ENCODE measurements around the gene CACNA2D3.

The CACNA2D3 gene

GRCh38 chr3:54698054-54698453 is 575.7 kb downstream of the CACNA2D3 start:
- no peak overlapping the region for H3K4me2 ChIP-seq (ENCODE audit: low read depth, low read length)
- H3F3A ChIP-seq (ENCODE audit: insufficient read depth, low read length), result no peaks in the 10 kb centered on the region
- no peaks in the 10 kb centered on the region for H3K36me3 ChIP-seq (replicated peaks; ENCODE audit: insufficient read depth, low read length)
- no peaks in the 10 kb centered on the region for H3K27me3 ChIP-seq (replicated peaks; ENCODE audit: insufficient read depth, low read length)
- DNase-seq, result no peak
- no peaks in the 10 kb centered on the region for H3K79me2 ChIP-seq (ENCODE audit: low read length)
- H3K9ac ChIP-seq (ENCODE audit: low read length), result no peak overlapping the region
- H2AFZ ChIP-seq (ENCODE audit: low read length), result no peak overlapping the region
- no peak for TF ChIP-seq CTCF (IDR thresholded peaks at IDR 0.05; ENCODE audit: low read length)
- TF ChIP-seq EZH2 (optimal IDR thresholded peaks at IDR 0.05; ENCODE audit: low read depth, low read length), result no peak
- no peak for TF ChIP-seq EZH2phosphoT487 (IDR thresholded peaks at IDR 0.05; ENCODE audit: low read length)
- H4K20me1 ChIP-seq (ENCODE audit: insufficient read depth, low read length), result no peaks in the 10 kb centered on the region
- no peak overlapping the region for H3K27ac ChIP-seq (ENCODE audit: low read length)
- H3K4me1 ChIP-seq (ENCODE audit: low read length), result no peaks in the 10 kb centered on the region
- H3K9me2 ChIP-seq (replicated peaks; ENCODE audit: insufficient read depth, low read length), result no peaks in the 10 kb centered on the region
- no peak overlapping the region for H3K4me3 ChIP-seq (ENCODE audit: low read length)
- H3K9me3 ChIP-seq (replicated peaks; ENCODE audit: insufficient read depth, low read length), result no peaks in the 10 kb centered on the region

GRCh38 chr3:54703923-54704322 is 581.6 kb downstream of the CACNA2D3 start:
- Histone ChIP-seq H3K27ac (ENCODE audit: low read length) (no peak overlapping the region), H2AFZ (ENCODE audit: low read length) (no peak overlapping the region), H3K9me3 (replicated peaks; ENCODE audit: insufficient read depth, low read length) (no peaks in the 10 kb centered on the region), H3K4me2 (ENCODE audit: low read depth, low read length) (no peak overlapping the region), H3K79me2 (ENCODE audit: low read length) (no peaks in the 10 kb centered on the region), H3K9ac (ENCODE audit: low read length) (no peak overlapping the region), H3K4me1 (ENCODE audit: low read length) (no peaks in the 10 kb centered on the region), H3K27me3 (replicated peaks; ENCODE audit: insufficient read depth, low read length) (no peaks in the 10 kb centered on the region), H3K4me3 (ENCODE audit: low read length) (no peak overlapping the region), H3K36me3 (replicated peaks; ENCODE audit: insufficient read depth, low read length) (no peaks in the 10 kb centered on the region), H4K20me1 (ENCODE audit: insufficient read depth, low read length) (no peaks in the 10 kb centered on the region), H3K9me2 (replicated peaks; ENCODE audit: insufficient read depth, low read length) (no peaks in the 10 kb centered on the region), H3F3A (ENCODE audit: insufficient read depth, low read length) (no peaks in the 10 kb centered on the region)
- TF ChIP-seq CTCF (IDR thresholded peaks at IDR 0.05; ENCODE audit: low read length), result no peak
- TF ChIP-seq EZH2phosphoT487 (IDR thresholded peaks at IDR 0.05; ENCODE audit: low read length), result no peak
- TF ChIP-seq EZH2 (optimal IDR thresholded peaks at IDR 0.05; ENCODE audit: low read depth, low read length), result no peak
- DNase-seq, result no peak

GRCh38 chr3:54705730-54706129 is 583.4 kb downstream of the CACNA2D3 start:
- no peak overlapping the region for H3K4me2 ChIP-seq (ENCODE audit: low read depth, low read length)
- H3K36me3 ChIP-seq (replicated peaks; ENCODE audit: insufficient read depth, low read length), result no peaks in the 10 kb centered on the region
- DNase-seq, result no peak
- no peak overlapping the region for H3K9ac ChIP-seq (ENCODE audit: low read length)
- H3K4me1 ChIP-seq (ENCODE audit: low read length), result no peaks in the 10 kb centered on the region
- no peak overlapping the region for H2AFZ ChIP-seq (ENCODE audit: low read length)
- H3F3A ChIP-seq (ENCODE audit: insufficient read depth, low read length), result no peaks in the 10 kb centered on the region
- H4K20me1 ChIP-seq (ENCODE audit: insufficient read depth, low read length), result no peaks in the 10 kb centered on the region
- H3K9me3 ChIP-seq (replicated peaks; ENCODE audit: insufficient read depth, low read length), result no peaks in the 10 kb centered on the region
- no peak for TF ChIP-seq EZH2 (optimal IDR thresholded peaks at IDR 0.05; ENCODE audit: low read depth, low read length)
- H3K27ac ChIP-seq (ENCODE audit: low read length), result no peak overlapping the region
- H3K27me3 ChIP-seq (replicated peaks; ENCODE audit: insufficient read depth, low read length), result no peaks in the 10 kb centered on the region
- H3K9me2 ChIP-seq (replicated peaks; ENCODE audit: insufficient read depth, low read length), result no peaks in the 10 kb centered on the region
- H3K79me2 ChIP-seq (ENCODE audit: low read length), result no peaks in the 10 kb centered on the region
- no peak overlapping the region for H3K4me3 ChIP-seq (ENCODE audit: low read length)

- H3K4me1 ChIP-seq (ENCODE audit: low read length), result no peaks in the 10 kb centered on the region
- H2AFZ ChIP-seq (ENCODE audit: low read length), result no peak overlapping the region
- H3K4me2 ChIP-seq (ENCODE audit: low read depth, low read length), result no peak overlapping the region
- no peaks in the 10 kb centered on the region for H3K36me3 ChIP-seq (replicated peaks; ENCODE audit: insufficient read depth, low read length)
- no peak for TF ChIP-seq EZH2phosphoT487 (IDR thresholded peaks at IDR 0.05; ENCODE audit: low read length)
- TF ChIP-seq CTCF (IDR thresholded peaks at IDR 0.05; ENCODE audit: low read length), result no peak
- TF ChIP-seq EZH2 (optimal IDR thresholded peaks at IDR 0.05; ENCODE audit: low read depth, low read length), result no peak
- H3K9me2 ChIP-seq (replicated peaks; ENCODE audit: insufficient read depth, low read length), result no peaks in the 10 kb centered on the region
- H3K79me2 ChIP-seq (ENCODE audit: low read length), result no peaks in the 10 kb centered on the region
- no peaks in the 10 kb centered on the region for H4K20me1 ChIP-seq (ENCODE audit: insufficient read depth, low read length)
- H3F3A ChIP-seq (ENCODE audit: insufficient read depth, low read length), result no peaks in the 10 kb centered on the region
- no peak overlapping the region for H3K9ac ChIP-seq (ENCODE audit: low read length)
- H3K27me3 ChIP-seq (replicated peaks; ENCODE audit: insufficient read depth, low read length), result no peaks in the 10 kb centered on the region
- H3K27ac ChIP-seq (ENCODE audit: low read length), result no peak overlapping the region
- no peaks in the 10 kb centered on the region for H3K9me3 ChIP-seq (replicated peaks; ENCODE audit: insufficient read depth, low read length)
- H3K4me3 ChIP-seq (ENCODE audit: low read length), result no peak overlapping the region
- no peak for DNase-seq
These were observed 584.4 kb downstream of the CACNA2D3 start for GRCh38 chr3:54706738-54707137.
